Muscle layer of colon (tissue), 2 donors: ENCODE results near the gene BCL2L15.
A peak's percentile ranks its signal among the peaks of the same experiment; 100 is the strongest.

ENCODE experiments used
- H3K27ac ChIP-seq: one replicate; pipeline ENCODE4 v1.7.0; 2013; ENCODE audit warnings: low read depth, mild to moderate bottlenecking, low read length, moderate library complexity
- H3K27me3 ChIP-seq, 2 donors: one replicate each; pipeline ENCODE4 v1.7.0; 2013; ENCODE audit warnings: low read length in 2 of 2, mild to moderate bottlenecking in 2 of 2; ENCODE audit not compliant: insufficient read depth in 2 of 2, control insufficient read depth in 1 of 2
- H3K36me3 ChIP-seq: one replicate; pipeline ENCODE4 v1.7.0; 2013; ENCODE audit warnings: mild to moderate bottlenecking, low read length; ENCODE audit not compliant: insufficient read depth
- H3K4me1 ChIP-seq: one replicate; pipeline ENCODE4 v1.7.0; 2013; ENCODE audit warnings: mild to moderate bottlenecking, low read length; ENCODE audit not compliant: insufficient read depth
- H3K4me3 ChIP-seq, 2 donors: one replicate each; pipeline ENCODE4 v1.7.0; 2013; ENCODE audit warnings: low read length in 2 of 2, low read depth in 1 of 2, mild to moderate bottlenecking in 1 of 2, moderate library complexity in 1 of 2
- H3K9ac ChIP-seq: one replicate; pipeline ENCODE4 v1.7.0; 2013; ENCODE audit warnings: low read length
- H3K9me3 ChIP-seq: one replicate; pipeline ENCODE4 v1.7.0; 2013; ENCODE audit warnings: mild to moderate bottlenecking, low read length
- donor health status: abdominal sarcoma.
- donor health status: Adenocarcinoma of cecum.

Gene BCL2L15

DNA sequence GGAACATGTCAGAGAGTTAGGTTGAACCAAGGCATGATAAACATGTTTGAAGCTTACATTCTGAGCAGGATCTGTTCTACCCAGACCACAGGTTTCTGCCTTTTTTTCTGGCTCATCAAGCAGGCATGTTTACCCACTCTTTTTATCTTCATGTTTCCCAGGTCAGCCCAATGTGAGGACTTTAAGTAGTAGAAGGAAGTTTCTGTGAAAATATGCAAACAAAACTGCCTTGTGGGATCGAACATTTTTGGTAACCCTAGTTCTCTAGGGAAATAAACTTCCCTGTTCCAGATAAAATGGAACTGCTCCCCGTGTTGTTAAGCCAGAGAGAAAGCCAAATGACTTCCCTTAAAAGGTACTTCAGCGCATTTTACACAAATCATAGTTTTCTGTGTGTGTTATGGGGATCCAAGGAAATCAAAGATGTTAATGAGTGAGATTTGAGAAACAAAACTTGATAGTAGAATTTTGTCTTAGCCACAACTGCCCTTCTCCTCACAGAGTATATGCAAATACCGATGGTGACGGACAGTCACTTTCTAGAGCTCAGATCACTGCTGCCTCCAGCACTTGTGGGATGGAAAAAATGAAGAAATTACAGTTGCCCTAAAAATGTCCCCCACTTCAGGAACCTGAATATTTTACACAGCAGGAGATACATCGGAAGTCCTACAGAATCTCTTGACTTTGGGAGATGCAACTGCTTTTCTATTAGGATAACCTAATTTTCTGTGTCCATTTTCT is 41.0 kb upstream of the BCL2L15 start:
- H3K27ac ChIP-seq, result peak overlapping the region; percentile 98
- H3K27me3 ChIP-seq, result no peaks in the 10 kb centered on the region
- peaks cover 36% of the 10 kb centered on the region for H3K4me1 ChIP-seq
- H3K9ac ChIP-seq, result peak overlapping the region; percentile 85
- no peaks in the 10 kb centered on the region for H3K36me3 ChIP-seq
- H3K4me3 ChIP-seq, result peak overlapping the region; percentile 76 to 88
- no peaks in the 10 kb centered on the region for H3K9me3 ChIP-seq

DNA sequence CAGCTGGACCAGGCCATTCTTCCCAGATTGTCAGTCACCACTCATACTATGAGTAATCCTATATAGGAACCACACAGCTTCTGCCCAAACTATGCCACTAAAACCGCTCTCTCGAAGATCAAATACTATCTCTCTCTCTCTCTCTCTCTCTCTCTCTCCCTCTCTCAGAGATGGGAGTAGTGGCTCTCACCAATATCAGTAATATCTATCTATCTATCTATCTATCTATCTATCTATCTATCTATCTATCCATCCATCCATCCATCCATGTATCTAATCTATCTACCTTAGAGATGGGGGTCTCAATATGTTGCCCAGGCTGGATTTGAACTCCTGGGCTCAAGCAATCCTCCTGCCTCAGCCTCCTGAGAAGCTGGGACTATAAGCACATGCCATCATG is 37.1 kb upstream of the BCL2L15 start:
- Histone ChIP-seq H3K9me3 (no peaks in the 10 kb centered on the region), H3K27me3 (no peaks in the 10 kb centered on the region), H3K27ac (no peak overlapping the region), H3K36me3 (no peaks in the 10 kb centered on the region), H3K4me3 (no peak overlapping the region), H3K4me1 (peaks cover 12% of the 10 kb centered on the region), H3K9ac (no peak overlapping the region)

DNA sequence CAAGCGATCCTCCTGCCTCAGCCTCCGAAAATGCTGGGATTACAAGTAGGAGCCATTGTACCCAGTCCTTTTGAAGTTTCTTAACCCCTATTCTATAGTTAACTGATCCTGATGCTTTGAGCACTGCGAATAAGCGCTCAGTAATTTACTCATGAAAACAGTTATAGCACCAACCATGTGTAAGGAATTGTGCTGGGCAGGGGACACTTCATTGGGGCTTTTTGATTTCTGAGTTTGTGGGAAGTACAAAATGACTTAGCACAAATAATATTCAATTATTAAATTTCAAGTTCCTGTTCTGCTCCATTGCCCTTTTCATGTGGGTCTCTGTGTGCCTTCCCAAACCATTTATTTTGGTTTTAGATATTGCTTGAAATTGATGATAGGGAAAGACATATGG is 35.6 kb upstream of the BCL2L15 start:
- Histone ChIP-seq H3K4me3 (no peak overlapping the region), H3K27ac (no peak overlapping the region), H3K9me3 (no peaks in the 10 kb centered on the region), H3K4me1 (peaks cover 5% of the 10 kb centered on the region), H3K36me3 (no peaks in the 10 kb centered on the region), H3K27me3 (no peaks in the 10 kb centered on the region), H3K9ac (no peak overlapping the region)

DNA sequence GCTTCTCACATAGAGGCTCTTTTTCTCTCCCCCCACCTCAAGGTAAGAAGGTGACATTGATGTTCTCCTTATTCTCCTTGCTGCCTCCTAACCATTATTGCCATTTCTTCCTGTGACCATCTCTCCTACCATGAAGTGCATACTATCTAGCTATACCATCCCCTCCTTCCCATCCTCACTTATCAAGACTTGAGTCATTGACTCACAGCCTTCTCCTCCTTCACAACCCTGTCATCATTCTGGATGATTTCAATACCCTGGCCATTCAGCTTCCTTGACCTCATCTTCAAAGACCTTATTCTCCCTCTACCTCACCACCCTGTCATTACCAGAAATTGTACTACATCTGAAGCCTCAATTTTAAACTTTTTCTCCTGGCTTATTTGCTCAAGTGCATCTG is 30.9 kb upstream of the BCL2L15 start:
- H3K9me3 ChIP-seq, result no peaks in the 10 kb centered on the region
- no peak overlapping the region for H3K9ac ChIP-seq
- H3K4me1 ChIP-seq, result peaks cover 2% of the 10 kb centered on the region
- no peak overlapping the region for H3K27ac ChIP-seq
- H3K36me3 ChIP-seq, result no peaks in the 10 kb centered on the region
- H3K4me3 ChIP-seq, result no peak overlapping the region
- no peaks in the 10 kb centered on the region for H3K27me3 ChIP-seq

DNA sequence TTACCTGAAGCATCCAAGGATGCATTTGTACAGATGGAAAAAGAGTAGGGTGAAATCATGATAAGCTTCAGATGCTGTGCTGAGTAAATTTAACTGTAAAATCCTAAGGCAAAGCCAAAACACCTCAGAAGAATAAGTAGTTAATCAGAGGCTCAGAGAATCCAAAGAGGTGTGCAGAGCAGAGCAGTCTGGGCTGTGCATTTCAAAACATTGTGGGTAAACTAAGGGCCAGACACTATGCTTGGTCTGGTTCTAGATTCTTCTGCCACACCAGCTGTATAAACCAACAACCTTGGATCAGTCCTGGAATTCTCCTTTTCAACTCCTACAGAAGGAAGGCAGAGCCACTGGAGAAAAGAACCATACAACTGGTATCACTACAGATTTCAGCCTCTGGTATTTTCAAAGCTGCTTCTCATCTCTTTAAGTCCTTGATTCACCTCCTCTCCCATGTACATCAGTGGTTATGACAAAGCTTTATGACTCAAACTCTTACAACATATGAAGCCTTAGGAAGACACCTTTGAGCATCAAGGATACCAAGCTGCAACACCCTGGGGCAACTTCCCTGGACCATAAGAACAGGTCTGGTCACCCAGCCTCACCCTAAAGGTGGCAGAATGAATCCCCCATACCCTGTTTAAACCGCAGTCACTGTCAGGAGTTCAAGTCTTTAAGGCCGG is 30.2 kb upstream of the BCL2L15 start:
- peaks cover 9% of the 10 kb centered on the region for H3K4me1 ChIP-seq
- no peaks in the 10 kb centered on the region for H3K36me3 ChIP-seq
- H3K9me3 ChIP-seq, result no peaks in the 10 kb centered on the region
- no peak overlapping the region for H3K4me3 ChIP-seq
- H3K27me3 ChIP-seq, result no peaks in the 10 kb centered on the region
- H3K27ac ChIP-seq, result no peak overlapping the region
- H3K9ac ChIP-seq, result no peak overlapping the region

DNA sequence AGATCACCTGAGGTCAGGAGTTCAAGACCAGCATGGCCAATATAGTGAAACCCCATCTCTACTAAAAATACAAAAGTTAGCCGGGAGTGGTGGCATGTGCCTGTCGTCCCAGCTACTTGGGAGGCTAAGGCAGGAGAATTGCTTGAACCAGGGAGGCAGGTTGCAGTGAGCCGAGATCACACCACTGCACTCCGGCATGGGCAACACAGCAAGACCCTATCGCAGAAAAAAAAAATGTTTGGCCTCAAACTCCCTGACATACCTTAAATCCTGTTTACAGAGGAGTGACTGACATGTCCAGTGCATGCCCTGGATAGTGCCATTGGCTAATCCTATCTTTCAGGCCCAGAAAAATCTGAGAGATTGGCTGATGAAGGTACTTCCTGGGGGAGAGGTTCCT is 29.6 kb upstream of the BCL2L15 start:
- no peak overlapping the region for H3K9ac ChIP-seq
- H3K27me3 ChIP-seq, result no peaks in the 10 kb centered on the region
- H3K4me3 ChIP-seq, result no peak overlapping the region
- peaks cover 2% of the 10 kb centered on the region for H3K36me3 ChIP-seq
- H3K27ac ChIP-seq, result no peak overlapping the region
- H3K4me1 ChIP-seq, result peaks cover 13% of the 10 kb centered on the region
- no peaks in the 10 kb centered on the region for H3K9me3 ChIP-seq

DNA sequence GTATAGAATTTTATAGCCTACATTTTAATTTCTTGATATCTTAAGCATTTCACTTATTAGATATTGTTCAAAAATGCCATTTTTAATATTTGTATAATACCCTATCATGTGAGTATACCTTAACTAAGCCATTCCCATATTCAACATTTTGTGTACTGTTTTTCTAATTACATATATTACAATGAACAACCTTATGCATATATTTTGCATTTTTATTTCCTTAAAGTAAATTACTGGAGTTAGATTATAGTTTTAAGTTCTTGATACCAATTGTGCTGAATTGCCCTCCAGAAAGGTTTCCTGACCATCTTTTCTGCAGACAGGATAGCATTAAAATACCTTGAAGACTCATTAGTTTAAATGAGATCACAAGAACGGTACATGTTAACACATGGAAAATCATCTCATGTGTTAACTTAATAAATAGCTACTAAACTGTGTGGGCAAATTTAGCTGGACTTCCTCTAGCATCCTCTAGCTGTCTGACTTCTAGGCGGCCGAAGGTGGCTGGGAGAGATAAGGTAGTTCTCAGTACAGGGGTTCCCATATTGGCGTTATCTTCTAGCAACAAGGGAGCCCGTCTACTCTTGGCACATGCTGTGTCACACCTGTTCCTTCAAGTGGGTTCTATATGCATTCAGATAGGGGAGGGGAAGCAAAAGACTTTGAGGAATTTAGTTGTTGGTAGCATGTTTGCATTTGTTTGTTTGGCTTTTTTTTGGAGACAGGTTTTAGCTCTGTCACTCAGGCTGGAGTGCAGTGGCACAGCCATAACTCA is 26.7 kb upstream of the BCL2L15 start:
- Histone ChIP-seq H3K4me3 (no peak overlapping the region), H3K9me3 (no peaks in the 10 kb centered on the region), H3K36me3 (peaks cover 21% of the 10 kb centered on the region), H3K4me1 (peaks cover 13% of the 10 kb centered on the region), H3K27ac (no peak overlapping the region), H3K27me3 (no peaks in the 10 kb centered on the region), H3K9ac (no peak overlapping the region)

DNA sequence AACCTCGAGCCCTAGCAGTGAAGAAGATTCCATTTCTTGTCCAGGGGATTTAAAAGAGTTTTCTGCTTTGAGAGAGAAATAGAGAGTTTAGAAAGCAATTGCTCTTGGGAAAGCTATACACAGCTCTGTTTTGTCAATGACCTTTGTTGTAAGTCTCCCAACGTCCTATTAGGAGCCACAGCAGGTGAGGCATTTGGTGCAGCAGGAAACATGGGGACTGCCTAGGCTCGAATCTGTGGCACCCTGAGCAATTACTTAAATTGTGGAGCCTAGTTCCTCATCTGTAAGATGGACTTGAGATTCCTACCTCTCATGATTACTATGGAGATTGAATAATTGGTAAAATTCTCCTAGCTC is 25.9 kb upstream of the BCL2L15 start:
- H3K9ac ChIP-seq, result no peak overlapping the region
- no peak overlapping the region for H3K4me3 ChIP-seq
- H3K36me3 ChIP-seq, result peaks cover 27% of the 10 kb centered on the region
- H3K27ac ChIP-seq, result peak overlapping the region; percentile 50
- H3K27me3 ChIP-seq, result no peaks in the 10 kb centered on the region
- peaks cover 13% of the 10 kb centered on the region for H3K4me1 ChIP-seq
- no peaks in the 10 kb centered on the region for H3K9me3 ChIP-seq

DNA sequence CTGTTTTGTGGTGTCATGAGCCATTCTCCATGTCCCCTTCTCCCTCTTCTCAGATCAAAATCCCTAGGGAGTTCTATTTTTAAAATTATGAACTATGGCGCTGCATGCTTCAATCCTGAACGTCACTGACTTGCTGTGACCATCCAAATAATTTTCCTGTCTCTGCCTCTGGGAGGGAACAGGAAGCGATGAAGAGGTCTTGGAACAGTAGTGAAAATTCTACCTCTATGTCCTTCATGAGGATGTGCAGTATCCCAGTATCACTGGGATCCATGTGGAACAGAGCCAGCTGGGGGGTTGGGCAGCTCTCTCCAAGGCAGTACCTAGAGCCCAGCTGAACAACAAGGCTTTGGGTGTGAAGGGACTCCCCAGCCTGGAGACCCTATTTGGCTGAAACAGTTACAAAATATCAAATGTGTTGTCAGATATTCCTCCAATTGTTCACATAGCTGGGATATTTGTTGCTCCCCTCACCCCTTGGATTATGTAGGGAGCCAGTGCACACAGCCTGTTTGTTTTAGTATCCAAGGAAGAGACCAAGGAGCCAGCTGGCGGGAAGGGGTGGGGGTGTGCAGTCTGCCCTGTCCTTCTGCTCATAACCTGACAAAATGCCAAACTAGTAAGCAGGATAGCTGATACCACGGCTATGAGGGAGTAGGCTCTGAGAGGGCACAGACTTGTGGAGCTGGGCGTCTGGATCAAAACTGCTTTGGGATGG is 25.4 kb upstream of the BCL2L15 start:
- Histone ChIP-seq H3K27ac (peak overlapping the region; percentile 50), H3K36me3 (peaks cover 32% of the 10 kb centered on the region), H3K4me1 (peaks cover 13% of the 10 kb centered on the region), H3K9me3 (no peaks in the 10 kb centered on the region), H3K4me3 (no peak overlapping the region), H3K27me3 (no peaks in the 10 kb centered on the region), H3K9ac (no peak overlapping the region)

DNA sequence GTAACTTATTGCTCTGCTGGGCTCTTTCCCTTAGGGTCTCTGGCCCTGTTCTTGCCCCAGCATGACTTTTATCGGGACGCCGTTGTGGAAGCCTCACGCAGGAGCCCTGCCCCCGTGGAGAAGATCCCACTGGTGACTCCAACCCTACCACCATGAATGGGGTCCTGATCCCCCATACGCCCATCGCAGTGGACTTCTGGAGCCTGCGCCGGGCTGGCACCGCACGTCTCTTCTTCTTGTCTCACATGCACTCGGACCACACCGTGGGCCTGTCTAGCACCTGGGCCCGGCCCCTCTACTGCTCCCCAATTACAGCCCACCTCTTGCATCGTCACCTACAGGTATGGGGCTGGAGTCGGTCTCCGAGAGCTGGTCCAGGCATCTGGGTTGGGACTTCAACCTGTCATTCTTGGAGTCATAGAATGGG is 18.1 kb upstream of the BCL2L15 start:
- H3K4me1 ChIP-seq, result peaks cover 15% of the 10 kb centered on the region
- peaks cover 17% of the 10 kb centered on the region for H3K36me3 ChIP-seq
- peak overlapping the region; percentile 90 for H3K27ac ChIP-seq
- no peaks in the 10 kb centered on the region for H3K9me3 ChIP-seq
- peak overlapping the region; percentile 63 to 95 for H3K4me3 ChIP-seq
- H3K9ac ChIP-seq, result peak overlapping the region; percentile 79
- H3K27me3 ChIP-seq, result no peaks in the 10 kb centered on the region
